ENCODE data around the gene P2RX6. TPM values are rescaled to one million over a fixed set of nuclear protein-coding genes. Genes with fewer than 3 reads are reported as not detected.
A peak's percentile ranks its signal among the peaks of the same experiment; 100 is the strongest.

Gene P2RX6
- total RNA-seq, 6 donors from 2014 or later = 0.39 to 22.0 (median 0.65) TPM

DNA sequence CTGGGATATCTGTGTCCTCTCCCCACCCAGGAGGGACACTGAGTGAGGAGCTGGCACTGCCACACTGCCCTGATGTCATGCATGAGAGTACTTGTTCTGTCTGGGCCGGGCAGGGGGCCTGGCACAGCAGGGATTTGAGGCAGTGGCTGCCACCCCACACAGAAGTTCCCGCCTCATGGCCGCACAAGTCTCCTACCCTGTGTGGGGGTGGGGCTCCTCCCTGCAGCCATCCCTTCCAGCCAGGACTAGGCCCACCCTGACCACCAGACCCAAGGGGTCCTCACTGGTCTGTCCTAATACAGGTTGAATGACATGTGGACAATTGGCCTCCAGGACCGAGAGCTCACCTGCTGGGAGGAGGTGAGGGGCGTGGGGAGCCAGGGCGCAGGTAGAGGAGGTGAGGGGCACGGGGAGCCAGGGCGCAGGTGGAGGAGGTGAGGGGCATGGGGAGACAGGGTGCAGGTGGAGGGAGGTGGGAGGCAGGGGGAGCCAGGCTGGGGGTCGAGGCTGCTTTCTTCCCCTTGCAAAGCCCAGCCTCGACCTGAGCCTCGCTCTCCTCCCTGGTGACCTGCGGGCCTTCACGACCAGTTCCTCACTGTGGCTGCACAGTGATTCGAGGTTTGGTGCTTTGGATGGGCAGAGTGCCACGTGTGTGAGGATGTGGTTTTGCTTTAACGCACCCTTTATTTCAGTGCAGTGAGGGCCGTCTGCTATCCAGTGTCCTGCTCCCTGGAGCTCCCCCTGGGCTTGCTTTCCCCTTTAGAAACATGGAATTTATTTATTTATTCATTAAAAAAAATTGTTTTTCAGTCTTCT, 25.4 kb upstream of the P2RX6 start:
- peaks cover 7 to 81% (median 56%) of the 10 kb centered on the region in 4 donors for H3K36me3 ChIP-seq
- no peaks in the 10 kb centered on the region for H3K27me3 ChIP-seq
- no peaks in the 10 kb centered on the region for H3K4me1 ChIP-seq
- 53 to 67% methylated on average over 12 to 15 of the region's 17 CpGs for WGBS, 2 donors
- no peak for DNase-seq
- no peak for TF ChIP-seq POLR2A (IDR thresholded peaks at IDR 0.05)
- no peak for TF ChIP-seq EP300 (IDR thresholded peaks at IDR 0.05)
- TF ChIP-seq, protein P1, sequence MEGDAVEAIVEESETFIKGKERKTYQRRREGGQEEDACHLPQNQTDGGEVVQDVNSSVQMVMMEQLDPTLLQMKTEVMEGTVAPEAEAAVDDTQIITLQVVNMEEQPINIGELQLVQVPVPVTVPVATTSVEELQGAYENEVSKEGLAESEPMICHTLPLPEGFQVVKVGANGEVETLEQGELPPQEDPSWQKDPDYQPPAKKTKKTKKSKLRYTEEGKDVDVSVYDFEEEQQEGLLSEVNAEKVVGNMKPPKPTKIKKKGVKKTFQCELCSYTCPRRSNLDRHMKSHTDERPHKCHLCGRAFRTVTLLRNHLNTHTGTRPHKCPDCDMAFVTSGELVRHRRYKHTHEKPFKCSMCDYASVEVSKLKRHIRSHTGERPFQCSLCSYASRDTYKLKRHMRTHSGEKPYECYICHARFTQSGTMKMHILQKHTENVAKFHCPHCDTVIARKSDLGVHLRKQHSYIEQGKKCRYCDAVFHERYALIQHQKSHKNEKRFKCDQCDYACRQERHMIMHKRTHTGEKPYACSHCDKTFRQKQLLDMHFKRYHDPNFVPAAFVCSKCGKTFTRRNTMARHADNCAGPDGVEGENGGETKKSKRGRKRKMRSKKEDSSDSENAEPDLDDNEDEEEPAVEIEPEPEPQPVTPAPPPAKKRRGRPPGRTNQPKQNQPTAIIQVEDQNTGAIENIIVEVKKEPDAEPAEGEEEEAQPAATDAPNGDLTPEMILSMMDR (IDR thresholded peaks at IDR 0.05) = no peak
- TF ChIP-seq POLR2AphosphoS5 (IDR thresholded peaks at IDR 0.05) = no peak
- no peak for ATAC-seq (ENCODE audit: low FRiP score in 2 of 2)
- no peaks in the 10 kb centered on the region for H3K9me3 ChIP-seq
- H3K27ac ChIP-seq = no peak overlapping the region
- no peak overlapping the region for H3K4me3 ChIP-seq

- Histone ChIP-seq H3K36me3 (peaks cover 7 to 87% (median 61%) of the 10 kb centered on the region in 4 donors), H3K4me3 (no peak overlapping the region), H3K27ac (no peak overlapping the region), H3K9me3 (no peaks in the 10 kb centered on the region), H3K27me3 (no peaks in the 10 kb centered on the region), H3K4me1 (no peaks in the 10 kb centered on the region)
- ATAC-seq (ENCODE audit: low FRiP score in 2 of 2) (no peak), DNase-seq (peak in 1 of 2 donors; percentile 62)
- TF ChIP-seq EP300 (IDR thresholded peaks at IDR 0.05) (no peak), POLR2AphosphoS5 (IDR thresholded peaks at IDR 0.05) (no peak), POLR2A (IDR thresholded peaks at IDR 0.05) (no peak)
- TF ChIP-seq, protein P1 (IDR thresholded peaks at IDR 0.05) = no peak
- 89 to 90% methylated on average over 20 to 21 of the region's 21 CpGs for WGBS, 2 donors
Observed at GRCh38 chr22:20990184-20991180, 24.5 kb upstream of the P2RX6 start.

DNA sequence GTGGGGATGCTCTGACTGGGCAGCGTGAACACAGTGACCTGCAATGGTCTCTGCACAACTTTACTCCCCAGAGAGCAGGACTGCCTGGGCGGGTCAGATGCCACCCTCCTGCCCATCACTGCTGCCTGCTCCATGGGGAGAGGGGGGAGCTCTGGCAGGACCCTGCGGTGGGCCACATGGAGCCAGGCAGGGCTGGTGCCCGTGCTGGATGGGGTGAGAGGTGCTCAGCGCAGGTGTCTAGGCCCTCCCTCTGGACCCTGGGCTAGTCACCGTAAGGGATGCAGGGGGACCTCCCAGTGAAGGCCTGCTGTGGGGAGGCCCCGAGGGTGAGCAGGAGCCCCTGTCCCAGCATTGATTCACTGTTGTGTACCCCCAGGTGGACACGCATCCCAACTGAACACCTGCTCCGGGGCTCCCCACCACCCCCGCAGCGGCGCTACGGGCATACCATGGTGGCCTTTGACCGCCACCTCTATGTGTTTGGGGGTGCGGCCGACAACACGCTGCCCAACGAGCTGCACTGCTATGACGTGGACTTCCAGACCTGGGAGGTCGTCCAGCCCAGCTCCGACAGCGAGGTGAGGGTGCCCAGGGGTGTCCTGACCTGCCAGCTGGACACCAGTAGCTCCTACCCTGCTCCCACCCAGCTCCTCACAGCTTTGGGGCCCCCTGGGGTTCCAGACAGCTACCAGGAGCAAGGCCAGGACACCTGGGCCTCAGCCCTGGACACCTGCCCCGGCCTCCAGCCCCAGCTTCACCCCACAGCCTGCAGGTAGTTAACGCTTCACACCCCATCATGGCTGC, 23.5 kb upstream of the P2RX6 start:
- DNase-seq (peak in 1 of 2 donors; percentile 80), ATAC-seq (ENCODE audit: low FRiP score in 2 of 2) (no peak)
- Histone ChIP-seq H3K27ac (no peak overlapping the region), H3K36me3 (peaks cover 7 to 87% (median 64%) of the 10 kb centered on the region in 4 donors), H3K4me3 (no peak overlapping the region), H3K9me3 (no peaks in the 10 kb centered on the region), H3K27me3 (no peaks in the 10 kb centered on the region), H3K4me1 (no peaks in the 10 kb centered on the region)
- TF ChIP-seq, protein P1 (IDR thresholded peaks at IDR 0.05) = no peak
- TF ChIP-seq POLR2A (IDR thresholded peaks at IDR 0.05) = no peak
- no peak for TF ChIP-seq EP300 (IDR thresholded peaks at IDR 0.05)
- no peak for TF ChIP-seq POLR2AphosphoS5 (IDR thresholded peaks at IDR 0.05)
- WGBS, 2 donors = 96 to 100% methylated on average over 4 to 13 of the region's 24 CpGs

GRCh38 chr22:20992056-20992442, 22.9 kb upstream of the P2RX6 start:
- WGBS, 2 donors = 94 to 95% methylated on average over 7 of the region's 7 CpGs
- Histone ChIP-seq H3K4me1 (no peaks in the 10 kb centered on the region), H3K27me3 (no peaks in the 10 kb centered on the region), H3K36me3 (peaks cover 7 to 87% (median 66%) of the 10 kb centered on the region in 4 donors), H3K9me3 (no peaks in the 10 kb centered on the region), H3K4me3 (no peak overlapping the region), H3K27ac (no peak overlapping the region)
- TF ChIP-seq EP300 (IDR thresholded peaks at IDR 0.05) (no peak), POLR2AphosphoS5 (IDR thresholded peaks at IDR 0.05) (no peak), POLR2A (IDR thresholded peaks at IDR 0.05) (no peak)
- TF ChIP-seq, protein P1 (IDR thresholded peaks at IDR 0.05) = no peak
- no peak for ATAC-seq (ENCODE audit: low FRiP score in 2 of 2)
- DNase-seq = no peak
